Measurements from ENCODE around the gene KRTAP10-6.

GRCh38 chr21:44593598-44594405 is 1.5 kb upstream of the KRTAP10-6 start:
- TF ChIP-seq REST (IDR thresholded peaks at IDR 0.05; ENCODE audit: low read depth, low read length) (no peak), POLR2AphosphoS5 (IDR thresholded peaks at IDR 0.05; ENCODE audit: low read depth, low read length) (no peak), TCF12 (IDR thresholded peaks at IDR 0.05) (no peak), TEAD4 (IDR thresholded peaks at IDR 0.05; ENCODE audit: borderline replicate concordance, insufficient read depth) (no peak), EP300 (IDR thresholded peaks at IDR 0.05; ENCODE audit: borderline replicate concordance in 1 of 2, low read depth in 1 of 2, low read length in 1 of 2) (no peak), ELF1 (IDR thresholded peaks at IDR 0.05) (no peak), GABPA (IDR thresholded peaks at IDR 0.05; ENCODE audit: low read depth) (no peak), CHD2 (IDR thresholded peaks at IDR 0.05; ENCODE audit: low read length, partially characterized antibody) (no peak), EZH2phosphoT487 (IDR thresholded peaks at IDR 0.05; ENCODE audit: borderline replicate concordance, low read depth) (no peak)
- TF ChIP-seq, protein P1, sequence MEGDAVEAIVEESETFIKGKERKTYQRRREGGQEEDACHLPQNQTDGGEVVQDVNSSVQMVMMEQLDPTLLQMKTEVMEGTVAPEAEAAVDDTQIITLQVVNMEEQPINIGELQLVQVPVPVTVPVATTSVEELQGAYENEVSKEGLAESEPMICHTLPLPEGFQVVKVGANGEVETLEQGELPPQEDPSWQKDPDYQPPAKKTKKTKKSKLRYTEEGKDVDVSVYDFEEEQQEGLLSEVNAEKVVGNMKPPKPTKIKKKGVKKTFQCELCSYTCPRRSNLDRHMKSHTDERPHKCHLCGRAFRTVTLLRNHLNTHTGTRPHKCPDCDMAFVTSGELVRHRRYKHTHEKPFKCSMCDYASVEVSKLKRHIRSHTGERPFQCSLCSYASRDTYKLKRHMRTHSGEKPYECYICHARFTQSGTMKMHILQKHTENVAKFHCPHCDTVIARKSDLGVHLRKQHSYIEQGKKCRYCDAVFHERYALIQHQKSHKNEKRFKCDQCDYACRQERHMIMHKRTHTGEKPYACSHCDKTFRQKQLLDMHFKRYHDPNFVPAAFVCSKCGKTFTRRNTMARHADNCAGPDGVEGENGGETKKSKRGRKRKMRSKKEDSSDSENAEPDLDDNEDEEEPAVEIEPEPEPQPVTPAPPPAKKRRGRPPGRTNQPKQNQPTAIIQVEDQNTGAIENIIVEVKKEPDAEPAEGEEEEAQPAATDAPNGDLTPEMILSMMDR (IDR thresholded peaks at IDR 0.05) = no peak
- TF ChIP-seq, protein P2, sequence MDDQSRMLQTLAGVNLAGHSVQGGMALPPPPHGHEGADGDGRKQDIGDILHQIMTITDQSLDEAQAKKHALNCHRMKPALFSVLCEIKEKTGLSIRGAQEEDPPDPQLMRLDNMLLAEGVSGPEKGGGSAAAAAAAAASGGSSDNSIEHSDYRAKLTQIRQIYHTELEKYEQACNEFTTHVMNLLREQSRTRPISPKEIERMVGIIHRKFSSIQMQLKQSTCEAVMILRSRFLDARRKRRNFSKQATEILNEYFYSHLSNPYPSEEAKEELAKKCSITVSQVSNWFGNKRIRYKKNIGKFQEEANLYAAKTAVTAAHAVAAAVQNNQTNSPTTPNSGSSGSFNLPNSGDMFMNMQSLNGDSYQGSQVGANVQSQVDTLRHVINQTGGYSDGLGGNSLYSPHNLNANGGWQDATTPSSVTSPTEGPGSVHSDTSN (IDR thresholded peaks at IDR 0.05) = no peak
- TF ChIP-seq, protein P3, sequence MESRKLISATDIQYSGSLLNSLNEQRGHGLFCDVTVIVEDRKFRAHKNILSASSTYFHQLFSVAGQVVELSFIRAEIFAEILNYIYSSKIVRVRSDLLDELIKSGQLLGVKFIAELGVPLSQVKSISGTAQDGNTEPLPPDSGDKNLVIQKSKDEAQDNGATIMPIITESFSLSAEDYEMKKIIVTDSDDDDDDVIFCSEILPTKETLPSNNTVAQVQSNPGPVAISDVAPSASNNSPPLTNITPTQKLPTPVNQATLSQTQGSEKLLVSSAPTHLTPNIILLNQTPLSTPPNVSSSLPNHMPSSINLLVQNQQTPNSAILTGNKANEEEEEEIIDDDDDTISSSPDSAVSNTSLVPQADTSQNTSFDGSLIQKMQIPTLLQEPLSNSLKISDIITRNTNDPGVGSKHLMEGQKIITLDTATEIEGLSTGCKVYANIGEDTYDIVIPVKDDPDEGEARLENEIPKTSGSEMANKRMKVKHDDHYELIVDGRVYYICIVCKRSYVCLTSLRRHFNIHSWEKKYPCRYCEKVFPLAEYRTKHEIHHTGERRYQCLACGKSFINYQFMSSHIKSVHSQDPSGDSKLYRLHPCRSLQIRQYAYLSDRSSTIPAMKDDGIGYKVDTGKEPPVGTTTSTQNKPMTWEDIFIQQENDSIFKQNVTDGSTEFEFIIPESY (IDR thresholded peaks at IDR 0.05; ENCODE audit: borderline replicate concordance, low read depth) = no peak
- TF ChIP-seq, protein P4, sequence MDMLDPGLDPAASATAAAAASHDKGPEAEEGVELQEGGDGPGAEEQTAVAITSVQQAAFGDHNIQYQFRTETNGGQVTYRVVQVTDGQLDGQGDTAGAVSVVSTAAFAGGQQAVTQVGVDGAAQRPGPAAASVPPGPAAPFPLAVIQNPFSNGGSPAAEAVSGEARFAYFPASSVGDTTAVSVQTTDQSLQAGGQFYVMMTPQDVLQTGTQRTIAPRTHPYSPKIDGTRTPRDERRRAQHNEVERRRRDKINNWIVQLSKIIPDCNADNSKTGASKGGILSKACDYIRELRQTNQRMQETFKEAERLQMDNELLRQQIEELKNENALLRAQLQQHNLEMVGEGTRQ (IDR thresholded peaks at IDR 0.05; ENCODE audit: borderline replicate concordance, low read depth, low read length) = no peak
